Body of pancreas (tissue), 4 donors: ENCODE data around the gene ACYP2.

Experiments used
- CTCF ChIP-seq, 7 experiments: fragments of 450-650 bp in 4 of 7; fragments of 200-600 bp in 3 of 7; sonication (generic) in 3 of 7; IDR thresholded peaks; one replicate each; pipeline ENCODE4 v1.5.1; 2016 to 2019; ENCODE audit warnings: antibody characterized with exemption in 7 of 7
- POLR2A ChIP-seq, 3 donors: fragments of 450-650 bp; IDR thresholded peaks; one replicate each; pipeline ENCODE4 v1.6.1; 2016; ENCODE audit warnings: antibody characterized with exemption in 3 of 3, mild to moderate bottlenecking in 2 of 3

GRCh38 chr2:54107455-54107764 lies 8.0 kb upstream of the ACYP2 start:
- TF ChIP-seq POLR2A (IDR thresholded peaks at IDR 0.05) (no peak), CTCF (IDR thresholded peaks at IDR 0.05) (no peak)
